Measurements from ENCODE around the gene INTS15.

GRCh38 chr7:6640246-6640721, 50.5 kb downstream of the INTS15 start:
- TF ChIP-seq CTCF (IDR thresholded peaks at IDR 0.05) (no peak), TCF7L2 (IDR thresholded peaks at IDR 0.05; ENCODE audit: low read depth, low read length) (no peak), POLR2AphosphoS5 (IDR thresholded peaks at IDR 0.05; ENCODE audit: low read depth, low read length) (no peak), SIN3A (IDR thresholded peaks at IDR 0.05; ENCODE audit: borderline replicate concordance, insufficient read depth, low read depth, low read length) (no peak), REST (IDR thresholded peaks at IDR 0.05; ENCODE audit: insufficient read depth in 1 of 2, low read depth in 2 of 2, low read length in 1 of 2) (no peak)
